H1 (cell line): ENCODE results near the gene MAJIN. TPM values are rescaled to one million over a fixed set of nuclear protein-coding genes. Genes with fewer than 3 reads are reported as not detected.

Experiments
- CTCF ChIA-PET: fragments of 300-600 bp; sonication (Branson Sonifier 250); formaldehyde crosslinking; loops from one replicate; lab custom pipeline; 2021; ENCODE audit not compliant: partially characterized antibody; lab: Charles Lee
- POLR2A ChIA-PET: fragments of 300-600 bp; sonication (Branson Sonifier 250); formaldehyde crosslinking; loops from one replicate; lab custom pipeline; 2021; ENCODE audit warnings: inconsistent platforms; ENCODE audit not compliant: partially characterized antibody; lab: Charles Lee
- DNase-seq, 2 experiments: peaks; one replicate each; pipeline versions ENCODE4 v3.0.0 to v3.0.0-alpha.2; 2010 to 2022; ENCODE audit warnings: low spot score in 2 of 2, low read depth in 1 of 2, mixed read lengths in 1 of 2
- FAIRE-seq: peaks from 2 replicates; lab custom pipeline; 2011; peaks lifted over from hg19 to GRCh38; lab: Jason Lieb, UNC
- H2AFZ ChIP-seq: 2 replicates; pipeline ENCODE4 v1.8.1; 2012; ENCODE audit warnings: low read length, inconsistent platforms
- H2AK5ac ChIP-seq: 2 replicates; pipeline ENCODE4 v1.6.1; 2013; ENCODE audit warnings: low read depth, low read length
- H2BK120ac ChIP-seq: replicated peaks from 2 replicates; pipeline ENCODE3; 2013; ENCODE audit warnings: low read depth, low read length, inconsistent platforms
- H2BK12ac ChIP-seq: 2 replicates; pipeline ENCODE4 v1.6.1; 2013; ENCODE audit warnings: low read depth, low read length
- H2BK15ac ChIP-seq: 2 replicates; pipeline ENCODE4 v1.6.1; 2013; ENCODE audit warnings: low read length
- H2BK20ac ChIP-seq: 2 replicates; pipeline ENCODE4 v1.6.1; 2013; ENCODE audit warnings: low read length
- H2BK5ac ChIP-seq: 2 replicates; pipeline ENCODE4 v1.6.1; 2013; ENCODE audit warnings: low read depth, low read length
- H3K14ac ChIP-seq: 2 replicates; pipeline ENCODE4 v1.6.1; 2013; ENCODE audit warnings: inconsistent platforms; ENCODE audit not compliant: insufficient read length
- H3K18ac ChIP-seq: 2 replicates; pipeline ENCODE4 v1.6.1; 2013; ENCODE audit warnings: low read length; ENCODE audit errors: extremely low read depth
- H3K23ac ChIP-seq: 2 replicates; pipeline ENCODE4 v1.6.1; 2013; ENCODE audit warnings: inconsistent platforms; ENCODE audit not compliant: insufficient read length
- H3K23me2 ChIP-seq: 2 replicates; pipeline ENCODE4 v1.6.1; 2013; ENCODE audit warnings: low read depth, low read length
- H3K27ac ChIP-seq: 2 replicates; pipeline ENCODE4 v1.6.1; 2011; ENCODE audit warnings: low read depth, low read length, inconsistent platforms
- H3K27me3 ChIP-seq, 4 experiments: replicated peaks in 1 of 4; 1 replicate in 1 of 4; 2 replicates in 3 of 4; pipeline versions ENCODE4 v1.6.1 to v1.8.1; 2011 to 2013; ENCODE audit warnings: low read length in 3 of 4, mild to moderate bottlenecking in 3 of 4, inconsistent platforms in 2 of 4, mixed read lengths in 2 of 4, moderate library complexity in 1 of 4; ENCODE audit not compliant: control insufficient read depth in 3 of 4, insufficient read depth in 3 of 4; ENCODE audit errors: extremely low read depth in 1 of 4
- H3K36me3 ChIP-seq, 4 experiments: 2 replicates each; pipeline versions ENCODE4 v1.6.1 to v1.8.1; 2011 to 2013; ENCODE audit warnings: mild to moderate bottlenecking in 4 of 4, low read length in 3 of 4, moderate library complexity in 2 of 4, control low read depth in 1 of 4, inconsistent platforms in 1 of 4; ENCODE audit not compliant: insufficient read depth in 4 of 4, control insufficient read depth in 2 of 4
- H3K4ac ChIP-seq: replicated peaks from 2 replicates; pipeline ENCODE3; 2013; ENCODE audit warnings: low read length, low read depth, mixed read lengths, inconsistent platforms; ENCODE audit not compliant: insufficient read length
- H3K4me1 ChIP-seq, 4 experiments: replicated peaks in 1 of 4; 1 replicate in 1 of 4; 2 replicates in 3 of 4; pipeline versions ENCODE4 v1.6.1 to v1.8.1; 2011 to 2013; ENCODE audit warnings: low read length in 3 of 4, inconsistent platforms in 2 of 4, mixed read lengths in 1 of 4; ENCODE audit not compliant: insufficient read depth in 4 of 4, control insufficient read depth in 3 of 4
- H3K4me2 ChIP-seq, 2 experiments: 2 replicates each; pipeline versions ENCODE4 v1.6.1 to v1.8.1; 2011 to 2013; ENCODE audit warnings: low read depth in 2 of 2, low read length in 2 of 2, control low read depth in 1 of 2, inconsistent platforms in 1 of 2, mild to moderate bottlenecking in 1 of 2; ENCODE audit not compliant: insufficient read depth in 1 of 2
- H3K4me3 ChIP-seq, 4 experiments: fragments of 200-600, 300-600 bp in 1 of 4; sonication (generic), shearing (Covaris generic), sonication (Bioruptor Twin) in 1 of 4; 2 replicates each; pipeline versions ENCODE4 v1.5.1 to v1.8.1; 2011 to 2016; ENCODE audit warnings: low read length in 4 of 4, low read depth in 3 of 4, control low read depth in 2 of 4, inconsistent platforms in 2 of 4, mild to moderate bottlenecking in 2 of 4, mixed read lengths in 1 of 4, moderate library complexity in 1 of 4; ENCODE audit not compliant: insufficient read depth in 2 of 4; ENCODE audit errors: extremely low read depth in 1 of 4
- H3K56ac ChIP-seq: replicated peaks from 2 replicates; pipeline ENCODE3; 2013; ENCODE audit warnings: low read depth, mild to moderate bottlenecking, mixed read lengths, low read length, inconsistent platforms; ENCODE audit not compliant: insufficient read length
- H3K79me1 ChIP-seq: 2 replicates; pipeline ENCODE4 v1.6.1; 2013; ENCODE audit warnings: low read depth, low read length, control low read depth
- H3K79me2 ChIP-seq, 2 experiments: 2 replicates each; pipeline versions ENCODE4 v1.6.1 to v1.8.1; 2012 to 2013; ENCODE audit warnings: low read length in 2 of 2, mild to moderate bottlenecking in 2 of 2, inconsistent platforms in 1 of 2; ENCODE audit not compliant: insufficient read depth in 2 of 2, control insufficient read depth in 1 of 2
- H3K9ac ChIP-seq, 4 experiments: replicated peaks in 1 of 4; 1 replicate in 1 of 4; 2 replicates in 3 of 4; pipeline versions ENCODE4 v1.6.1 to v1.8.1; 2011 to 2013; ENCODE audit warnings: low read depth in 3 of 4, low read length in 3 of 4, control low read depth in 2 of 4, mild to moderate bottlenecking in 2 of 4, moderate library complexity in 2 of 4, inconsistent platforms in 1 of 4; ENCODE audit errors: extremely low read depth in 1 of 4
- H3K9me3 ChIP-seq, 2 experiments: 2 replicates each; pipeline versions ENCODE4 v1.6.1 to v1.8.1; 2012 to 2013; ENCODE audit warnings: mild to moderate bottlenecking in 2 of 2, moderate library complexity in 2 of 2, control low read depth in 1 of 2, inconsistent platforms in 1 of 2, low read depth in 1 of 2, low read length in 1 of 2, mixed read lengths in 1 of 2; ENCODE audit not compliant: insufficient read depth in 2 of 2
- H4K20me1 ChIP-seq, 2 experiments: replicated peaks in 1 of 2; 2 replicates each; pipeline versions ENCODE3 to v1.8.1; 2011 to 2013; ENCODE audit warnings: inconsistent platforms in 2 of 2, low read length in 2 of 2, mild to moderate bottlenecking in 1 of 2; ENCODE audit not compliant: insufficient read depth in 2 of 2, control insufficient read depth in 1 of 2
- H4K5ac ChIP-seq: 2 replicates; pipeline ENCODE4 v1.6.1; 2013; ENCODE audit warnings: low read length, low read depth, mixed read lengths, inconsistent platforms; ENCODE audit not compliant: insufficient read length
- H4K8ac ChIP-seq: 2 replicates; pipeline ENCODE4 v1.8.0; 2013; ENCODE audit warnings: mild to moderate bottlenecking, moderate library complexity, low read length, inconsistent platforms; ENCODE audit not compliant: insufficient read depth; ENCODE audit errors: extremely low read depth
- H4K91ac ChIP-seq: replicated peaks from 2 replicates; pipeline ENCODE3; 2013; ENCODE audit warnings: low read length, mixed read lengths, inconsistent platforms; ENCODE audit not compliant: insufficient read length
- TCF12 ChIP-seq: IDR thresholded peaks from 2 replicates; pipeline ENCODE4 v1.6.1; 2011; ENCODE audit warnings: low read depth, mild to moderate bottlenecking, low read length
- WGBS, 2 experiments: shearing (Covaris generic) in 1 of 2; methylation state at CpG; one replicate each; pipeline versions ENCODE4 v1.1.6 to v1.1.7; 2013 to 2015; ENCODE audit warnings: low lambda C conversion rate in 2 of 2, mixed read lengths in 2 of 2, inconsistent platforms in 1 of 2, low coverage in 1 of 2, missing lambda C conversion rate in 1 of 2; ENCODE audit not compliant: insufficient replicate concordance in 2 of 2, insufficient coverage in 1 of 2, insufficient read length in 1 of 2; ENCODE audit errors: extremely low coverage in 1 of 2, missing lambda C conversion rate in 1 of 2; 5-methylcytosine and 5-hydroxymethylcytosine counted together
- polyA plus RNA-seq, 7 experiments: library from polyadenylated mRNA; depleted of rRNA in 3 of 7; stranded (reverse) in 5 of 7; unstranded in 2 of 7; fragments of >200 nt in 5 of 7; fragments of 200-250 nt in 2 of 7; gene quantifications; 1 replicate in 5 of 7; 2 replicates in 1 of 7; 4 replicates in 1 of 7; pipeline versions ENCODE4 v1.2.1 to v1.2.3, GENCODE V29; 2011 to 2013; ENCODE audit warnings: missing spikeins in 2 of 7, mixed read lengths in 2 of 7
- total RNA-seq: library from RNA; stranded (reverse); fragmentation: NEBNext Ultra II Directional; extraction: Animal tissue kit (Norgen Biotek cat#: 25700); gene quantifications from 2 replicates; pipeline ENCODE4 v1.2.1, GENCODE V29; 2021

MAJIN gene
- total and polyA plus RNA-seq, 2 of the 8 experiments (the other 6 are each of a cell fraction or from before 2014, with no cell fraction given) = not detected

GRCh38 chr11:64915376-64915887 lies 56.5 kb downstream of the MAJIN start:
- Histone ChIP-seq H3K79me1 (0 out of 2 replicates have a peak, but pooled peaks cover 3% of the 10 kb centered on the region), H4K20me1 (peaks cover 2% of the 10 kb centered on the region in 2 experiments), H3K4me1 (peaks cover 0 to 11% (median 4%) of the 10 kb centered on the region in 4 experiments; a peak in 5 of 7 replicates), H2BK120ac (no peak overlapping the region), H2AK5ac (no peak overlapping the region), H3K79me2 (no peaks in the 10 kb centered on the region), H3K56ac (no peak overlapping the region), H3K14ac (no peak overlapping the region), H3K23me2 (peaks cover 13% of the 10 kb centered on the region), H4K8ac (0 out of 2 replicates have a peak overlapping the region, but pooled peaks have one; percentile 87), H3K36me3 (peaks cover 4 to 8% (median 7%) of the 10 kb centered on the region in 4 experiments; a peak in 5 of 8 replicates), H4K91ac (no peak overlapping the region), H3K4me3 (no peak overlapping the region), H4K5ac (no peak overlapping the region), H3K4ac (no peak overlapping the region), H3K9ac (peak overlapping the region in 2 of 4 experiments; percentile 82 to 90; a peak in 3 of 7 replicates), H3K27ac (no peak overlapping the region), H3K4me2 (peak overlapping the region; percentile 88 to 98; a peak in 2 of 4 replicates)
- DNase-seq = no peak
- WGBS, 2 experiments = 80% methylated on average over 7 of the region's 7 CpGs; no CpG with 5 or more reads in 1 of the 2 experiments
- FAIRE-seq = no peak
- POLR2A ChIA-PET = interaction anchor here (1.4 kb wide), 1 partner anchor 16 kb away, joined by 3 read pairs; no protein-coding TSS in a partner anchor
- TF ChIP-seq TCF12 = no peak
- TF ChIP-seq, all 59 proteins: peak for 0
- H3K9me3 ChIP-seq = no peaks in the 10 kb centered on the region
- H2BK12ac ChIP-seq = no peak overlapping the region
- CTCF ChIA-PET = interaction anchor here (0.5 to 1.9 kb wide), 16 partner anchors 15 to 775 kb away, joined by 3 to 7 read pairs (median 3); partner anchors contain the start of genes ARL2 and BATF2
- H2BK20ac ChIP-seq = no peak overlapping the region
- no peak overlapping the region for H3K18ac ChIP-seq
- no peak overlapping the region for H2BK5ac ChIP-seq
- H3K27me3 ChIP-seq = no peaks in the 10 kb centered on the region
- no peak overlapping the region for H2AFZ ChIP-seq
- H3K23ac ChIP-seq = no peak overlapping the region
- H2BK15ac ChIP-seq = no peak overlapping the region
